Measurements from ENCODE around the gene PYCR2. TPM values are rescaled to one million over a fixed set of nuclear protein-coding genes. Genes with fewer than 3 reads are reported as not detected.

PYCR2 gene
- total and polyA plus RNA-seq, 10 of the 15 experiments (the other 5 are each of a cell fraction or from before 2014, with no cell fraction given) = 1.7 to 81.8 (median 54.9) TPM

DNA sequence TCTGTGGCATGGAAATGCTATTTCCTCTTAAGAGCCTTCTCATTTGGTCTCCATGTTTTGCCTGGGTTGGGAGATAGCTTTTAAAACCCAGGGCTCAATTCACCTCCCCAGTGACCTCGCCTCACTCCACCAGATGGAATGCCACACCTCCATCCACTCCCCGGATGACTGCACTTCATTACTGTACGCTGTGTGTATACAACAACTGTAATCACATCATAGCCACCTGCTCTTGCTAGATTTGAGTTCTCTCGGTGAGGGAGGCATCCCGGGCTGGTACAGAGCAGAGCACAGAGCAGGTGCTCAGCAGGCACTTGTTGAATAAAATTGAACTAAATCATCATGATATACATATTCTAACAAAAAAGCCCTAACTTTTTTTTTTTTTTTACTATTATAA lies 49.1 kb upstream of the PYCR2 start (continued):
- TF ChIP-seq, protein P1, sequence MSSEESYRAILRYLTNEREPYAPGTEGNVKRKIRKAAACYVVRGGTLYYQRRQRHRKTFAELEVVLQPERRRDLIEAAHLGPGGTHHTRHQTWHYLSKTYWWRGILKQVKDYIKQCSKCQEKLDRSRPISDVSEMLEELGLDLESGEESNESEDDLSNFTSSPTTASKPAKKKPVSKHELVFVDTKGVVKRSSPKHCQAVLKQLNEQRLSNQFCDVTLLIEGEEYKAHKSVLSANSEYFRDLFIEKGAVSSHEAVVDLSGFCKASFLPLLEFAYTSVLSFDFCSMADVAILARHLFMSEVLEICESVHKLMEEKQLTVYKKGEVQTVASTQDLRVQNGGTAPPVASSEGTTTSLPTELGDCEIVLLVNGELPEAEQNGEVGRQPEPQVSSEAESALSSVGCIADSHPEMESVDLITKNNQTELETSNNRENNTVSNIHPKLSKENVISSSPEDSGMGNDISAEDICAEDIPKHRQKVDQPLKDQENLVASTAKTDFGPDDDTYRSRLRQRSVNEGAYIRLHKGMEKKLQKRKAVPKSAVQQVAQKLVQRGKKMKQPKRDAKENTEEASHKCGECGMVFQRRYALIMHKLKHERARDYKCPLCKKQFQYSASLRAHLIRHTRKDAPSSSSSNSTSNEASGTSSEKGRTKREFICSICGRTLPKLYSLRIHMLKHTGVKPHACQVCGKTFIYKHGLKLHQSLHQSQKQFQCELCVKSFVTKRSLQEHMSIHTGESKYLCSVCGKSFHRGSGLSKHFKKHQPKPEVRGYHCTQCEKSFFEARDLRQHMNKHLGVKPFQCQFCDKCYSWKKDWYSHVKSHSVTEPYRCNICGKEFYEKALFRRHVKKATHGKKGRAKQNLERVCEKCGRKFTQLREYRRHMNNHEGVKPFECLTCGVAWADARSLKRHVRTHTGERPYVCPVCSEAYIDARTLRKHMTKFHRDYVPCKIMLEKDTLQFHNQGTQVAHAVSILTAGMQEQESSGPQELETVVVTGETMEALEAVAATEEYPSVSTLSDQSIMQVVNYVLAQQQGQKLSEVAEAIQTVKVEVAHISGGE (CRISPR knock-in tag; IDR thresholded peaks at IDR 0.05) = no peak
- TF ChIP-seq, protein P2, sequence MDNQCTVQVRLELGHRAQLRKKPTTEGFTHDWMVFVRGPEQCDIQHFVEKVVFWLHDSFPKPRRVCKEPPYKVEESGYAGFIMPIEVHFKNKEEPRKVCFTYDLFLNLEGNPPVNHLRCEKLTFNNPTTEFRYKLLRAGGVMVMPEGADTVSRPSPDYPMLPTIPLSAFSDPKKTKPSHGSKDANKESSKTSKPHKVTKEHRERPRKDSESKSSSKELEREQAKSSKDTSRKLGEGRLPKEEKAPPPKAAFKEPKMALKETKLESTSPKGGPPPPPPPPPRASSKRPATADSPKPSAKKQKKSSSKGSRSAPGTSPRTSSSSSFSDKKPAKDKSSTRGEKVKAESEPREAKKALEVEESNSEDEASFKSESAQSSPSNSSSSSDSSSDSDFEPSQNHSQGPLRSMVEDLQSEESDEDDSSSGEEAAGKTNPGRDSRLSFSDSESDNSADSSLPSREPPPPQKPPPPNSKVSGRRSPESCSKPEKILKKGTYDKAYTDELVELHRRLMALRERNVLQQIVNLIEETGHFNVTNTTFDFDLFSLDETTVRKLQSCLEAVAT (IDR thresholded peaks at IDR 0.05) = no peak
- TF ChIP-seq MYB (IDR thresholded peaks at IDR 0.05; ENCODE audit: borderline replicate concordance, low read depth, low read length) (no peak), ETV6 (conservative IDR thresholded peaks at IDR 0.05 in 1 of 2, IDR thresholded peaks at IDR 0.05 in 1 of 2; ENCODE audit: borderline replicate concordance in 1 of 2, low read depth in 1 of 2) (no peak), ZNF687 (IDR thresholded peaks at IDR 0.05) (no peak), IKZF2 (IDR thresholded peaks at IDR 0.05) (no peak)
- TF ChIP-seq, protein P3, sequence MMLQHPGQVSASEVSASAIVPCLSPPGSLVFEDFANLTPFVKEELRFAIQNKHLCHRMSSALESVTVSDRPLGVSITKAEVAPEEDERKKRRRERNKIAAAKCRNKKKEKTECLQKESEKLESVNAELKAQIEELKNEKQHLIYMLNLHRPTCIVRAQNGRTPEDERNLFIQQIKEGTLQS (IDR thresholded peaks at IDR 0.05; ENCODE audit: borderline replicate concordance, extremely low read depth, low read depth, low read length) = no peak
